Measurements from ENCODE around the gene FBXO48. TPM values are rescaled to one million over a fixed set of nuclear protein-coding genes. Genes with fewer than 3 reads are reported as not detected.

FBXO48 gene, protein sequence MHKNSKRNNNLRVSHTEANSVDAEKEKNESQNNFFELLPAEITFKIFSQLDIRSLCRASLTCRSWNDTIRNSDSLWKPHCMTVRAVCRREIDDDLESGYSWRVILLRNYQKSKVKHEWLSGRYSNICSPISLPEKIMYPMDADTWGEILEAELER
- 0.24 and 0.65 TPM in 2 replicates for total RNA-seq

GRCh38 chr2:68467077-68467960, at the start of gene FBXO48, which contains the start of gene APLF:
TSS of gene FBXO48 (minus strand) at chr2:68467294. CDS start at chr2:68465145, 2,149 bp downstream.
TSS of gene APLF (plus strand) at chr2:68467585. CDS start at chr2:68467732, 147 bp downstream.

Other genes starting within 250 kb of the FBXO48 start
- 29.9 and 36.5 TPM in 2 replicates for gene PPP3R1, start 214.8 kb downstream of the FBXO48 start, total RNA-seq
- 25.4 and 39.2 TPM in 2 replicates for gene CNRIP1, start 147.3 kb downstream of the FBXO48 start, total RNA-seq
- gene PLEK, start 102.0 kb downstream of the FBXO48 start, total RNA-seq, result not detected in 2 replicates
- 2.6 and 2.8 TPM in 2 replicates for gene APLF, start 291 bp upstream of the FBXO48 start, total RNA-seq
- 0.08 and 0.13 TPM in 2 replicates for gene PROKR1, start 176.3 kb upstream of the FBXO48 start, total RNA-seq

Measured in epithelial cell of alveolus of lung (primary cell).